ENCODE measurements around the gene TTLL4. TPM values are rescaled to one million over a fixed set of nuclear protein-coding genes. Genes with fewer than 3 reads are reported as not detected.

The TTLL4 gene
- total RNA-seq, 3 donors from 2014 or later = 8.3 to 34.7 (median 29.0) TPM

DNA sequence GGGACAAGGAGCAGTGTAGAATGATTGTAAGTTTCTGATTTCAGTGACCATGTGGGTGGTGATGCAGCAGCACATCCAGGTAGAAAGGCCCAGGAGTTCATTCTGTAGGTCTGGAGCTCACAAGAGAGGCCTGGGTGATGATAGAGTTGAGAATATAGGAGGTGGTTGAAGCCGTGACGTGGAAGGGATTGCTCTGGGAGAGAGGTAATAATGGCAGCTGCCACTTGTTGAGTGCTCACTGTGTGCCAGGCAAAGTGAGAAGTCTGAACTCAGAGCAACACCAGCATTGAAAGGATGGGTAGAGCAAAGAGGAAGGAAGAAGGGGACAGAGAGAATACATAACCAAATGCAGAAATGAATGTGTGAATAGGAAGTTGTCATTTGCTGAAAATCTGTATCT is 3.3 kb downstream of the TTLL4 start:
- Histone ChIP-seq H3K36me3 (no peaks in the 10 kb centered on the region), H3K27me3 (no peaks in the 10 kb centered on the region), H3K9me3 (no peaks in the 10 kb centered on the region), H3K4me1 (peaks cover 0 to 5% of the 10 kb centered on the region in 2 donors), H3K27ac (no peak overlapping the region), H3K4me3 (no peak overlapping the region)
- TF ChIP-seq POLR2AphosphoS5 (IDR thresholded peaks at IDR 0.05) (no peak), POLR2A (IDR thresholded peaks at IDR 0.05) (no peak)
- TF ChIP-seq, protein P1, sequence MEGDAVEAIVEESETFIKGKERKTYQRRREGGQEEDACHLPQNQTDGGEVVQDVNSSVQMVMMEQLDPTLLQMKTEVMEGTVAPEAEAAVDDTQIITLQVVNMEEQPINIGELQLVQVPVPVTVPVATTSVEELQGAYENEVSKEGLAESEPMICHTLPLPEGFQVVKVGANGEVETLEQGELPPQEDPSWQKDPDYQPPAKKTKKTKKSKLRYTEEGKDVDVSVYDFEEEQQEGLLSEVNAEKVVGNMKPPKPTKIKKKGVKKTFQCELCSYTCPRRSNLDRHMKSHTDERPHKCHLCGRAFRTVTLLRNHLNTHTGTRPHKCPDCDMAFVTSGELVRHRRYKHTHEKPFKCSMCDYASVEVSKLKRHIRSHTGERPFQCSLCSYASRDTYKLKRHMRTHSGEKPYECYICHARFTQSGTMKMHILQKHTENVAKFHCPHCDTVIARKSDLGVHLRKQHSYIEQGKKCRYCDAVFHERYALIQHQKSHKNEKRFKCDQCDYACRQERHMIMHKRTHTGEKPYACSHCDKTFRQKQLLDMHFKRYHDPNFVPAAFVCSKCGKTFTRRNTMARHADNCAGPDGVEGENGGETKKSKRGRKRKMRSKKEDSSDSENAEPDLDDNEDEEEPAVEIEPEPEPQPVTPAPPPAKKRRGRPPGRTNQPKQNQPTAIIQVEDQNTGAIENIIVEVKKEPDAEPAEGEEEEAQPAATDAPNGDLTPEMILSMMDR (IDR thresholded peaks at IDR 0.05) = no peak
- no peak for DNase-seq (ENCODE audit: low spot score in 2 of 2)
- intact Hi-C loops (cut with DNase I; ENCODE audit: low total_unique reads) = loop anchor here (5.0 to 10.0 kb wide), 2 partner anchors 121 to 762 kb away; partner anchors contain the start of gene PRKAG3

DNA sequence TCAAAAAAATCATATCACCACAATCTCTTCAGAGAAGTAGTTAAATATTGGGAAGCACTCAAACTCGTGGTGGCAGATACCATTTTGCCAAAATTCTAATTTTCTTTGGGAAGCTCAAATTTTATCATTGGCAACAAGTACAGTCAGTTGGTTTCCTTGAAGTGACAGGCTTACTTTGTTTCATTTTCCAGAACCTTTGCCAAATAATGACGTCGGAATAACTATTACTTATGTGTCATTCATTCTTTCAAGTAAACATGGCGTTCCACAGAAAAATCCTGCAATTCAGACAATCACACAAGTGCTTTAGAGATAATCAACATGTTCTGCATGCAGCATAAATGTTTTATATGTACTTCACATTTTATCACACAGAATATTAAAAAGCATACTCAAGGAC is 5.4 kb downstream of the TTLL4 start:
- no peak for DNase-seq (ENCODE audit: low spot score in 2 of 2)
- intact Hi-C loops (cut with DNase I; ENCODE audit: low total_unique reads) = loop anchor here (10.0 kb wide), 1 partner anchor 119 kb away; the partner anchor contains the start of gene PRKAG3
- Histone ChIP-seq H3K4me3 (no peak overlapping the region), H3K4me1 (peaks cover 0 to 5% of the 10 kb centered on the region in 2 donors), H3K27me3 (no peaks in the 10 kb centered on the region), H3K9me3 (no peaks in the 10 kb centered on the region), H3K36me3 (no peaks in the 10 kb centered on the region), H3K27ac (no peak overlapping the region)
- no peak for TF ChIP-seq POLR2A (IDR thresholded peaks at IDR 0.05)
- TF ChIP-seq POLR2AphosphoS5 (IDR thresholded peaks at IDR 0.05) = no peak
- TF ChIP-seq, protein P1 (IDR thresholded peaks at IDR 0.05) = no peak

DNA sequence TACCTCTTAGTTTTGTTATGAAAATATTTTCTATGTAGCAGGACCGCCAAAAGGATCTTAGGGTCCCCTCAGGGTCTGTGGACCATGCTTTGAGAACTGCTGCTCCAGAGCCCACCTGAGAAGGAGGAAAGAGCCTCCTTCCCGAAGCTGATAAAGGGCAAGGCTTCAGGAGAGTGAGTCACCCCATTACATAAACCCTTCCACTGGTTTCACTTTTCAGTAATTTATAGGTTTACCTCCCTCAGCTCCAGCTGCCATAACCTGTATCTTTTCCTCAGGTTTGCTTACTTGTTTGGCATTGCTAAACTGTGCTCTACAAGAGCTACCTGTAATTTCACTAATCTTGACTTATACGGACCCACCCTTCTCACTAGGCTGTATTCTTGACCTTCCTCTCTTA is 6.6 kb downstream of the TTLL4 start:
- intact Hi-C loops (cut with DNase I; ENCODE audit: low total_unique reads) = loop anchor here (10.0 kb wide), 1 partner anchor 118 kb away; the partner anchor contains the start of gene PRKAG3

DNA sequence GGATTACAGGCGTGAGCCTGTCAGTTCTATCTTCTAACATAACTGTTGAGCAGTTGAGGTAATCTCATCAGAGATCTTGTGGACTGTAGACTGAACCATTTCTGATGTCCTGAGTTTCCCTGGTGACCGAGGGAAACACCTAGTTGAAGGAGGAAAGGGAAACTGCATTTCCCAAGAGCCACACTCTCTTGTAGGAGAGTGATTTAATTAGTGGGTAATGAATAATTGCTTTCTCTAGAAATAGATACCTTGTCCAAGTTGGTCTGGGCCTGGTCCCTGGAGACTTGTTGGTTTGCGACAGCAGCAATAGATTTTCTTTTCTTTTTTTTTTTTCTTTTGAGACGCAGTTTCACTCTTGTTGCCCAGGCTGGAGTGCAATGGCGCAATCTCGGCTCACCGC is 7.4 kb downstream of the TTLL4 start:
- TF ChIP-seq, protein P1 (IDR thresholded peaks at IDR 0.05) = no peak
- TF ChIP-seq POLR2AphosphoS5 (IDR thresholded peaks at IDR 0.05) = no peak
- no peak for TF ChIP-seq POLR2A (IDR thresholded peaks at IDR 0.05)
- Histone ChIP-seq H3K9me3 (no peaks in the 10 kb centered on the region), H3K36me3 (no peaks in the 10 kb centered on the region), H3K4me3 (no peak overlapping the region), H3K4me1 (no peaks in the 10 kb centered on the region), H3K27me3 (no peaks in the 10 kb centered on the region), H3K27ac (no peak overlapping the region)
- no peak for DNase-seq (ENCODE audit: low spot score in 2 of 2)
- intact Hi-C loops (cut with DNase I; ENCODE audit: low total_unique reads) = loop anchor here (10.0 kb wide), 1 partner anchor 117 kb away; the partner anchor contains the start of gene PRKAG3

More for the DNA sequence above, 6.6 kb downstream of the TTLL4 start:
- Histone ChIP-seq H3K4me3 (no peak overlapping the region), H3K36me3 (no peaks in the 10 kb centered on the region), H3K4me1 (no peaks in the 10 kb centered on the region), H3K27ac (no peak overlapping the region), H3K9me3 (no peaks in the 10 kb centered on the region), H3K27me3 (no peaks in the 10 kb centered on the region)
- DNase-seq (ENCODE audit: low spot score in 2 of 2) = no peak
- TF ChIP-seq, protein P1 (IDR thresholded peaks at IDR 0.05) = no peak
- TF ChIP-seq POLR2AphosphoS5 (IDR thresholded peaks at IDR 0.05) (no peak), POLR2A (IDR thresholded peaks at IDR 0.05) (no peak)

DNA sequence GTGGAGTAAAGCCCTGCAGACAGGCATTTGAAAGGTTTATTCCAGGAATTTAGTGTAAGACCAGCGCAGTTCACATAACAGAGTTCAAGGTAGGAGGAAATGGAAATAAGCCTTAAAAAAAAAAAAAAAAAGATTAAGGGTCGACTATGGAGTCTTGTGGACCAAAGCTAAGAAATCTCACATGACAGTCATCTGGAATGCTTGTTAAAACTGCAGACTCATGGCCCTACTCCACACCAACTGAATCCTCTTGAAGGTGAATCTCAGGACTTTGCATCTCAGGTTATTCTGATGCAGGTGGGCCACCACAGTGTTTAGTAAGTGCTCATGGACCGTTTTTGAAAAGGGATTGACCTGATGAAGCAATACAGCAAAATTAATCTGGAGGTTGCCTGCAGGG is 8.8 kb downstream of the TTLL4 start:
- Histone ChIP-seq H3K27ac (no peak overlapping the region), H3K4me1 (no peaks in the 10 kb centered on the region), H3K27me3 (no peaks in the 10 kb centered on the region), H3K36me3 (no peaks in the 10 kb centered on the region), H3K9me3 (no peaks in the 10 kb centered on the region), H3K4me3 (no peak overlapping the region)
- TF ChIP-seq POLR2A (IDR thresholded peaks at IDR 0.05) (no peak), POLR2AphosphoS5 (IDR thresholded peaks at IDR 0.05) (no peak)
- TF ChIP-seq, protein P1 (IDR thresholded peaks at IDR 0.05) = no peak
- DNase-seq (ENCODE audit: low spot score in 2 of 2) = no peak
- intact Hi-C loops (cut with DNase I; ENCODE audit: low total_unique reads) = loop anchor here (10.0 kb wide), 1 partner anchor 115 kb away; the partner anchor contains the start of gene PRKAG3

Measured in breast epithelium (tissue), 4 donors.